Neural cell (in vitro differentiated cells): Measurements from ENCODE around the gene PCNX2.

ENCODE experiments used
- CTCF ChIP-seq: fragments of 450-650 bp; IDR thresholded peaks from 2 replicates; pipeline ENCODE4 v1.5.1; 2014; ENCODE audit warnings: antibody characterized with exemption, mild to moderate bottlenecking, moderate library complexity; ENCODE audit not compliant: poor library complexity, severe bottlenecking
- EZH2 ChIP-seq: fragments of 200-600, 300-800 bp; shearing (Covaris generic), sonication (generic); IDR thresholded peaks from 2 replicates; pipeline ENCODE4 v1.6.1; 2014; ENCODE audit warnings: antibody characterized with exemption, low read length, borderline replicate concordance, mild to moderate bottlenecking; ENCODE audit not compliant: insufficient read depth, poor library complexity, severe bottlenecking
- SMC3 ChIP-seq: fragments of 450-650 bp; conservative IDR thresholded peaks from 2 replicates; pipeline ENCODE4 v1.6.1; 2014; ENCODE audit warnings: antibody characterized with exemption, mild to moderate bottlenecking, moderate library complexity; ENCODE audit not compliant: poor library complexity

GRCh38 chr1:233168384-233168783, 127.1 kb downstream of the PCNX2 start:
- TF ChIP-seq EZH2 (no peak), CTCF (no peak), SMC3 (no peak)
